Measurements from ENCODE around the gene GRIK5.

GRIK5 gene

GRCh38 chr19:42075364-42075615, 5.3 kb upstream of the GRIK5 start:
- DNase-seq = no peak

- DNase-seq = no peak
These were observed 4.7 kb upstream of the GRIK5 start for GRCh38 chr19:42074513-42075363.

- no peak for DNase-seq
These were observed 1.2 kb upstream of the GRIK5 start for GRCh38 chr19:42071247-42071646.

GRCh38 chr19:42068756-42069571, 1.0 kb downstream of the GRIK5 start:
- DNase-seq = no peak

- DNase-seq = no peak
These were observed 1.6 kb downstream of the GRIK5 start for GRCh38 chr19:42068361-42068755.

- DNase-seq = no peak
These were observed 2.6 kb downstream of the GRIK5 start for GRCh38 chr19:42067315-42067888.

GRCh38 chr19:42066075-42066754, 3.8 kb downstream of the GRIK5 start:
- DNase-seq = no peak

GRCh38 chr19:42065511-42065910, 4.5 kb downstream of the GRIK5 start:
- DNase-seq = no peak

GRCh38 chr19:42065051-42065450, 5.0 kb downstream of the GRIK5 start:
- DNase-seq = no peak

- DNase-seq = no peak
These were observed 5.6 kb downstream of the GRIK5 start for GRCh38 chr19:42064432-42064831.

GRCh38 chr19:42062381-42062780, 7.6 kb downstream of the GRIK5 start:
- no peak for DNase-seq

- DNase-seq = no peak
These were observed 9.9 kb downstream of the GRIK5 start for GRCh38 chr19:42060117-42060516.

- DNase-seq = no peak
These were observed 10.8 kb downstream of the GRIK5 start for GRCh38 chr19:42059196-42059595.

- DNase-seq = no peak
These were observed 12.2 kb downstream of the GRIK5 start for GRCh38 chr19:42057846-42058245.

- no peak for DNase-seq
These were observed 15.8 kb downstream of the GRIK5 start for GRCh38 chr19:42054205-42054604.

GRCh38 chr19:42053037-42053935, 16.7 kb downstream of the GRIK5 start:
- no peak for DNase-seq

GRCh38 chr19:42052241-42052863, 17.7 kb downstream of the GRIK5 start:
- no peak for DNase-seq

- DNase-seq = no peak
These were observed 18.6 kb downstream of the GRIK5 start for GRCh38 chr19:42051166-42052115.

- no peak for DNase-seq
These were observed 21.0 kb downstream of the GRIK5 start for GRCh38 chr19:42048992-42049391.

- DNase-seq = no peak
These were observed 24.4 kb downstream of the GRIK5 start for GRCh38 chr19:42045575-42045974.

All from activated CD4-positive, CD25-positive, alpha-beta regulatory T cell (primary cell).